ENCODE results near the gene TUBA1B. TPM values are rescaled to one million over a fixed set of nuclear protein-coding genes. Genes with fewer than 3 reads are reported as not detected.
A peak's percentile ranks its signal among the peaks of the same experiment; 100 is the strongest.

Gene TUBA1B
- total and polyA plus RNA-seq, 3 experiments from 2014 or later: 378 to 2,464 (median 2,435) TPM

DNA sequence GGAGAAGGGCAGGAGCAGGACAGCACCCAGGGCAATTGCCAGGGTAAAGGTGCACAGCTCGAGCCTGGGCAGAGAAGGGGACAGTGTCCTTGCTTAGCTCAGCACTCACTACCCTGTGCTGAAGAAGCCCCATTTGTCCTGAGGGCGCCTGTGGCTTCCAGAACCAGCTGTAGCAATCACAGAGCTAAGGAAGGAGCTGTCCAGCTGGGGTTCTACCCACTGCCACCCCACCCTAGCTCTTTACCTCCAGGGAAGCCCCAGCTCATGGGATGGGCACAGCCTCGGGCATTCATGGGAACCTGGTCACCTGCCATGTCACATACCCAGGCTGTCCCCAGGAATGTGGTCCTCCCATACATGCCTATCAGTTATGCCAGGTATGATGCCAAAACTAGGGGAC, 26.4 kb downstream of the TUBA1B start:
- H3K36me3 ChIP-seq (ENCODE audit: insufficient read depth, low read length): peaks cover 72% of the 10 kb centered on the region
- Mint-ChIP-seq H3K4me1 (peaks cover 27 to 37% (median 30%) of the 10 kb centered on the region in 3 donors), H3K36me3 (peaks cover 0 to 83% (median 18%) of the 10 kb centered on the region in 3 donors), H3K27me3 (no peaks in the 10 kb centered on the region), H3K27ac (no peak overlapping the region), H3K4me3 (no peak overlapping the region), H3K9me3 (no peaks in the 10 kb centered on the region)
- no peaks in the 10 kb centered on the region for H3K27me3 ChIP-seq (ENCODE audit: insufficient read depth, low read length, poor library complexity, severe bottlenecking)
- no peak overlapping the region for H3K27ac ChIP-seq (ENCODE audit: low read depth, low read length)
- POLR2A ChIA-PET: interaction anchor here (1.4 kb wide), 1 partner anchor 26 kb away, joined by 4 read pairs; the partner anchor contains the start of gene TUBA1B
- H3K9me3 ChIP-seq (ENCODE audit: low read length): no peaks in the 10 kb centered on the region
- CTCF ChIA-PET: interaction anchor here (1.2 to 8.1 kb wide), 7 partner anchors 12 to 130 kb away, joined by 3 to 86 read pairs (median 11); partner anchors contain the start of genes DDN and TUBA1B
- H3K4me1 ChIP-seq (ENCODE audit: insufficient read depth, low read length): peaks cover 14% of the 10 kb centered on the region
- no peak for DNase-seq
- H3K4me3 ChIP-seq (ENCODE audit: low read length): no peak overlapping the region

DNA sequence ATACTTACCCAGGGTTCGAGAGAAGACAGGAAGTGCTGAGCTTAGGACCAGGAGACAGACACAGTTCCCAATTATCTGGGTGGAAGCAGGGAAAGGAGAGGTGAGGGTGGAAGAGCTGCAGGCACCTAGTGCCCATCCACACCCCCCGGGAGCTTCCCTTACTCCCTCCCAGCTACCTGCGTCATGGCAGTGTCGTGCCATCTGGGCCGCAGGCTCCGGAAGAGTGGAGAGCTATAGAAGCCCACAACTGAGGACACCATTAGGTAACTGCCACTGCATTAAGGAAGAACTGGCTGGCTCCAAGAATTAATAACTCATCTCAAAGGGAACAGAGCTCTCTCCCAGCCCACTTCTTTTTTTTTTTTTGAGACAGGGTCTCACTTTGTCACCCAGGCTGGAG, 30.8 kb downstream of the TUBA1B start:
- H3K27ac ChIP-seq (ENCODE audit: low read depth, low read length): no peak overlapping the region

DNA sequence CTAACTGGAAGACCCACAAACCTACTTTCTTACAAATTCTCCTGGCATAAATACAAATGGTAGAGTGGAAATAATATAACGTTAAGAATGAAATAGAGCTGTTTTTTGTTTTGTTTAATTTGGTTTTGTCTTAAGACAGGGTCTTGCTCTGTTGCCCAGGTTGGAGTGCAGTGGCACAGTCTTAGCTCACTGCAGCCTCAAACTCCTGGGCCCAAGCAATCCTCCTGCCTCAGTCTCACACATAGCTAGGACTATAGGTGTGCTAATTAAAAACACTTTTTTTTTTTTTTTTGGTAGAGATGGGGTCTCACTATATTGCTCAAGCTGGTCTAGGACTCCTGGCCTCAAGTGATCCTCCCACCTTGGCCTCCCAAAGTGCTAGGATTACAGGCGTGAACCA, 32.5 kb downstream of the TUBA1B start:
- no peak overlapping the region for H3K27ac ChIP-seq (ENCODE audit: low read depth, low read length)
- no peak overlapping the region for H3K4me3 Mint-ChIP-seq
- DNase-seq: no peak
- peaks cover 11 to 16% (median 13%) of the 10 kb centered on the region in 3 donors for H3K4me1 Mint-ChIP-seq
- ChIA-PET POLR2A (interaction anchor here (0.5 to 1.0 kb wide), 3 partner anchors 11 to 117 kb away, joined by 3 to 5 read pairs (median 3); no protein-coding TSS in a partner anchor), CTCF (interaction anchor here (0.7 to 8.1 kb wide), 24 partner anchors 11 to 243 kb away, joined by 3 to 86 read pairs (median 3); partner anchors contain the start of genes LMBR1L, RHEBL1, TUBA1A and TUBA1B)
- H3K4me3 ChIP-seq (ENCODE audit: low read length): no peak overlapping the region
- peaks cover 10% of the 10 kb centered on the region for H3K4me1 ChIP-seq (ENCODE audit: insufficient read depth, low read length)
- H3K9me3 Mint-ChIP-seq: no peaks in the 10 kb centered on the region
- H3K27me3 ChIP-seq (ENCODE audit: insufficient read depth, low read length, poor library complexity, severe bottlenecking): peaks cover 14% of the 10 kb centered on the region
- peaks cover 0 to 75% (median 24%) of the 10 kb centered on the region in 3 donors for H3K36me3 Mint-ChIP-seq
- H3K27me3 Mint-ChIP-seq: peaks cover 14 to 15% of the 10 kb centered on the region in 2 donors
- peak overlapping the region in 4 of 8 donors; percentile 7 to 52 (median 26) for H3K27ac Mint-ChIP-seq
- H3K9me3 ChIP-seq (ENCODE audit: low read length): no peaks in the 10 kb centered on the region
- H3K36me3 ChIP-seq (ENCODE audit: insufficient read depth, low read length): peaks cover 49% of the 10 kb centered on the region

More for the DNA sequence above, 30.8 kb downstream of the TUBA1B start:
- ChIA-PET POLR2A (interaction anchor here (0.6 to 1.3 kb wide), 4 partner anchors 30 to 180 kb away, joined by 3 to 12 read pairs (median 4); partner anchors contain the start of genes TUBA1A and TUBA1B), CTCF (interaction anchor here (3.2 to 8.1 kb wide), 5 partner anchors 9 to 36 kb away, joined by 7 to 86 read pairs (median 32); partner anchors contain the start of genes LMBR1L and TUBA1B)
- Mint-ChIP-seq H3K4me1 (peaks cover 0 to 6% (median 5%) of the 10 kb centered on the region in 3 donors), H3K9me3 (no peaks in the 10 kb centered on the region), H3K27me3 (peaks cover 4 to 5% of the 10 kb centered on the region in 2 donors), H3K4me3 (no peak overlapping the region), H3K27ac (no peak overlapping the region), H3K36me3 (peaks cover 0 to 89% (median 29%) of the 10 kb centered on the region in 3 donors)
- Histone ChIP-seq H3K36me3 (ENCODE audit: insufficient read depth, low read length) (peaks cover 63% of the 10 kb centered on the region), H3K27me3 (ENCODE audit: insufficient read depth, low read length, poor library complexity, severe bottlenecking) (no peaks in the 10 kb centered on the region), H3K9me3 (ENCODE audit: low read length) (no peaks in the 10 kb centered on the region), H3K4me3 (ENCODE audit: low read length) (no peak overlapping the region), H3K4me1 (ENCODE audit: insufficient read depth, low read length) (no peaks in the 10 kb centered on the region)
- no peak for DNase-seq

DNA sequence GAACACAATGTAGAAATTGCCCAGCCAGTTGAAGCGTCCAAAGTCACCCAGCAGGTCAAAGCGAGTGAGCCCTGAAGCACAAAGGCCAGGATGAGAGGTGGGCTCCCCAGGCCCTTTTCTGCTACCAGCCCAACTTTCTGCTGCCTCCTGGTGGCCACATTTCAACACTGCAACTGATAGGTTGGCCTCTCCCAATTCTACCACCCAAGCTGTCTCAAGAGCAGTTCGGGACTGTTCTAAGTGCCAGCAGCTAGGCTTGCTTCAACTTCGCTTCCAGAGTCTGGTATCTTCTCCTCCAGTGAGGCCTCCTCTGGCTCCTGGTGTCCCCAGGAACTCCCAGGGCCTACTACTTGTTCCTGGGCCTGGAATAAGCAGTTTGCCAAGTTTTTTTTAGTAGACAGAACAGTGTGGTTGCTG, 33.2 kb downstream of the TUBA1B start:
- ChIA-PET POLR2A (interaction anchor here (0.5 to 1.0 kb wide), 2 partner anchors 12 to 116 kb away, joined by 3 to 5 read pairs; no protein-coding TSS in a partner anchor), CTCF (interaction anchor here (0.7 to 8.1 kb wide), 21 partner anchors 11 to 146 kb away, joined by 3 to 86 read pairs (median 4); partner anchors contain the start of genes LMBR1L, RHEBL1, TUBA1A and TUBA1B)
- H3K9me3 Mint-ChIP-seq: no peaks in the 10 kb centered on the region
- peaks cover 15 to 19% (median 16%) of the 10 kb centered on the region in 3 donors for H3K4me1 Mint-ChIP-seq
- H3K36me3 ChIP-seq (ENCODE audit: insufficient read depth, low read length): peaks cover 42% of the 10 kb centered on the region
- H3K4me1 ChIP-seq (ENCODE audit: insufficient read depth, low read length): peaks cover 13% of the 10 kb centered on the region
- peak overlapping the region in 2 of 8 donors; percentile 27 to 52 for H3K27ac Mint-ChIP-seq
- H3K4me3 Mint-ChIP-seq: no peak overlapping the region
- no peak overlapping the region for H3K4me3 ChIP-seq (ENCODE audit: low read length)
- H3K36me3 Mint-ChIP-seq: peaks cover 0 to 68% (median 24%) of the 10 kb centered on the region in 3 donors
- H3K9me3 ChIP-seq (ENCODE audit: low read length): no peaks in the 10 kb centered on the region
- DNase-seq: peak; percentile 43 to 75 (median 50)
- H3K27me3 Mint-ChIP-seq: peaks cover 20 to 21% of the 10 kb centered on the region in 2 donors
- peaks cover 18% of the 10 kb centered on the region for H3K27me3 ChIP-seq (ENCODE audit: insufficient read depth, low read length, poor library complexity, severe bottlenecking)
- no peak overlapping the region for H3K27ac ChIP-seq (ENCODE audit: low read depth, low read length)

DNA sequence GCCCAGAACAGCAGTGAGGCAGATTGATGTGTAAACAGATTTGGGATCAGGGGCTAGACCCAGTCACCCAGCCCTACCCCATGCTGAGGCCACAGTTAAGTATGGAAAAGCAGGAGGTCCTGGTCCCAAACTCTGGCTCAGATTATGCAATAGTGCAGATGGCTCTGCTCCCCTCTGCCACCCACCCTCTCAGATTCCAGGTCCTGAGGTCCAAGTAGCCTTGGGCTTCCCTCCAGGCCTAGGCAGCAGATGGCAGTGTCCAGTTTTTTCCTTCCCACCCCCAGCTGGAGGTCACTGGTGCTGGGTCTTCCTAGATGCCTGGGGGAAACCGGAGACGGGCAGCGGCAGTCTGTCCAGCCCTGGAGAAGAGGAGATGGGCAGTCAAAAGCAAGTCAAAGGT, 33.8 kb downstream of the TUBA1B start:
- no peak for DNase-seq
- H3K27ac ChIP-seq (ENCODE audit: low read depth, low read length): no peak overlapping the region
- no peak overlapping the region for H3K4me3 ChIP-seq (ENCODE audit: low read length)
- no peaks in the 10 kb centered on the region for H3K9me3 Mint-ChIP-seq
- H3K9me3 ChIP-seq (ENCODE audit: low read length): no peaks in the 10 kb centered on the region
- H3K27me3 Mint-ChIP-seq: peaks cover 23 to 25% of the 10 kb centered on the region in 2 donors
- peaks cover 36% of the 10 kb centered on the region for H3K36me3 ChIP-seq (ENCODE audit: insufficient read depth, low read length)
- H3K4me1 Mint-ChIP-seq: peaks cover 16 to 22% (median 18%) of the 10 kb centered on the region in 3 donors
- peaks cover 25% of the 10 kb centered on the region for H3K27me3 ChIP-seq (ENCODE audit: insufficient read depth, low read length, poor library complexity, severe bottlenecking)
- CTCF ChIA-PET: interaction anchor here (1.1 to 8.1 kb wide), 12 partner anchors 9 to 138 kb away, joined by 3 to 86 read pairs (median 5); partner anchors contain the start of genes LMBR1L, RHEBL1, TUBA1A and TUBA1B
- POLR2A ChIA-PET: interaction anchor here (1.0 kb wide), 1 partner anchor 13 kb away, joined by 3 read pairs; no protein-coding TSS in a partner anchor
- peaks cover 13% of the 10 kb centered on the region for H3K4me1 ChIP-seq (ENCODE audit: insufficient read depth, low read length)
- H3K36me3 Mint-ChIP-seq: peaks cover 0 to 61% (median 21%) of the 10 kb centered on the region in 3 donors
- H3K27ac Mint-ChIP-seq: no peak overlapping the region
- H3K4me3 Mint-ChIP-seq: no peak overlapping the region

DNA sequence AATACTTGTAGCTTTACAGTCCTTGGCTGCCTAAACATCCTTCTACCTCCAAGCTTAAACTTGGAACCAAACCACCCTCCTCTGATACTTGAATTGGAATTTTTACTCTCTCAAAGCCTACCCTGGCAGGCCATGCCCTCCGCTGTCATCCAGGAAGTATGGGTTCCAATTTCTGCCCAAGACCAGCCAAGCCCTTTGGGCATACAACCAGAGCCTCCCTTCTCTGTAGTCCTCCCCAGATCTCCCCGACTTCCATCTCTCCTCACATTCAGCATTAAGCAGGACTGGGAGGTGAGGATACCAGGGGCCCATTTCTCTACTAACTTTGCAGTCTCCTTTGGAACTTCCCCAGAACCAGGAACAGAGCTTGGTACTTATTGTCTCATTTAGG, 36.2 kb downstream of the TUBA1B start:
- Histone ChIP-seq H3K27me3 (ENCODE audit: insufficient read depth, low read length, poor library complexity, severe bottlenecking) (peaks cover 47% of the 10 kb centered on the region), H3K9me3 (ENCODE audit: low read length) (no peaks in the 10 kb centered on the region), H3K4me3 (ENCODE audit: low read length) (no peak overlapping the region), H3K36me3 (ENCODE audit: insufficient read depth, low read length) (peaks cover 13% of the 10 kb centered on the region), H3K4me1 (ENCODE audit: insufficient read depth, low read length) (peaks cover 35% of the 10 kb centered on the region), H3K27ac (ENCODE audit: low read depth, low read length) (no peak overlapping the region)
- peaks cover 42 to 46% of the 10 kb centered on the region in 2 donors for H3K27me3 Mint-ChIP-seq
- no peak for DNase-seq
- POLR2A ChIA-PET: interaction anchor here (0.6 to 2.9 kb wide), 3 partner anchors 22 to 36 kb away, joined by 4 to 12 read pairs (median 5); partner anchors contain the start of gene TUBA1B
- H3K4me1 Mint-ChIP-seq: peaks cover 32 to 46% (median 39%) of the 10 kb centered on the region in 3 donors
- H3K27ac Mint-ChIP-seq: peak overlapping the region in 2 of 8 donors; percentile 8 to 30
- CTCF ChIA-PET: interaction anchor here (0.7 to 6.1 kb wide), 4 partner anchors 13 to 36 kb away, joined by 3 to 62 read pairs (median 4); no protein-coding TSS in a partner anchor
- peaks cover 0 to 37% (median 13%) of the 10 kb centered on the region in 3 donors for H3K36me3 Mint-ChIP-seq
- peak overlapping the region in 1 of 7 donors; percentile 13 for H3K4me3 Mint-ChIP-seq
- no peaks in the 10 kb centered on the region for H3K9me3 Mint-ChIP-seq

DNA sequence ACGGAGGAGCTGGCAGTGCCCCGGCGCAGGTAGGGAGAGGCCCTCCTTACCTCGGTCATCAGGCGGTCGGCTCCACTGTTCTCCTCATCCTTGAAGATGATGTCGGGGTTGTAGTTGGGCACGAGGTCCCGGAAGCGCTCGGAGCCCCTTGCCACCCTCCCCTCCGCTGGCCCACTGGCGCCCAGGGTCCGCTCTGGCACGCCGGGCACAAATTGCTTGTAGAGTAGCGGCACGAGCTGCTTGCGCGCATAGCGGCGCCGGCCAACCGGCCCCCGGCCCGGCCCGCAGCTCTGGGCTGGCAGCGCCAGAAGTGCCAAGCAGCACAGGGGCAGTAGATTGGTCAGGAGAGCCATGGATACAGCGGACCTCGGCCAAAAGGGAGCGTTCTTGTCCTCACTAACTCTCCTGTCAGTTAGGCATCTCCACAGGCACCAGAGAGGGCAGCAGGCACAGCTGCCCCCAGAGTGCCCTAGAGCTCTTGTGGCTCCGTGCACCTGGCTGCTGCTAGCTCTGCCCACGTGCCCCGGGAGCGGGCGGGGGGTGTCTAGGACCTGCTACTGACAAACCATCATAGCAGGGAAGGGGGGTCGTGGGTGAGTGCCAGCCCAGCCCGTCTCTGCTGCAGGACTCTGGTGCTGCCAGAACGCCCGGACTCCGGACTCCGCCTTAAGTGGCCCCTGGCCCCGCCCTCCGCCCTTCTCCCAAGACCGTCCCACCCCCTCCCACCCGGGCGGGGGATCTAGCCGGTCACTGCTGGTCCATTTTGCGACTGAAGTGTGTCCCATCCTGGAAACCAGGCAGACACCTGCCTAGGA, 36.8 kb downstream of the TUBA1B start, which contains the start of gene DHH:
Gene DHH (minus strand): TSS at position 642 of the 815 bp plus-strand sequence. CDS start 289 bp downstream, at position 353.
- Mint-ChIP-seq H3K4me3 (peak within 1 kb of the TSS in 5 of 7 donors; percentile 13 to 49 (median 21)), H3K27me3 (peaks cover 46 to 50% of the 10 kb centered on the region in 2 donors), H3K36me3 (peaks cover 0 to 31% (median 9%) of the 10 kb centered on the region in 3 donors), H3K9me3 (no peaks in the 10 kb centered on the region), H3K4me1 (peaks cover 36 to 51% (median 39%) of the 10 kb centered on the region in 3 donors), H3K27ac (peak within 1 kb of the TSS in 3 of 8 donors; percentile 8 to 61 (median 59))
- CTCF ChIA-PET: interaction anchor here (0.7 to 6.1 kb wide), 9 partner anchors 10 to 36 kb away, joined by 3 to 62 read pairs (median 4); partner anchors contain the start of genes LMBR1L and TUBA1B
- Histone ChIP-seq H3K36me3 (ENCODE audit: insufficient read depth, low read length) (peaks cover 10% of the 10 kb centered on the region), H3K4me1 (ENCODE audit: insufficient read depth, low read length) (peaks cover 41% of the 10 kb centered on the region), H3K9me3 (ENCODE audit: low read length) (no peaks in the 10 kb centered on the region), H3K27ac (ENCODE audit: low read depth, low read length) (peak within 1 kb of the TSS; percentile 70), H3K27me3 (ENCODE audit: insufficient read depth, low read length, poor library complexity, severe bottlenecking) (peaks cover 52% of the 10 kb centered on the region), H3K4me3 (ENCODE audit: low read length) (no peak within 1 kb of the TSS)
- no peak for DNase-seq
- POLR2A ChIA-PET: interaction anchor here (1.7 to 2.9 kb wide), 3 partner anchors 16 to 37 kb away, joined by 4 to 12 read pairs (median 5); partner anchors contain the start of genes LMBR1L and TUBA1B
